Activated B cell treated with CpG ODN at 0.5 μM for 24 hours (primary cell): ENCODE measurements around the gene PDXP. TPM values are rescaled to one million over a fixed set of nuclear protein-coding genes. Genes with fewer than 3 reads are reported as not detected.
"Not testable (repeated sequence)": the region's sequence is repeated elsewhere in the genome, so short reads cannot be mapped to it uniquely, and the experiment has no call there.

Source experiments
- ATAC-seq: fragments of 200-7000 bp; cut with Tn5 transposase; one replicate; pipeline ENCODE4 v1.10.0; 2021; ENCODE audit warnings: low read depth, mild to moderate bottlenecking, moderate library complexity
- CTCF ChIA-PET: fragments of 350-600 bp; sonication (Branson Sonifier 250); formaldehyde crosslinking; loops from one replicate; lab custom pipeline; 2021; ENCODE audit warnings: antibody characterized with exemption; lab: Charles Lee
- POLR2A ChIA-PET: fragments of 350-600 bp; sonication (Branson Sonifier 250); formaldehyde crosslinking; loops from one replicate; lab custom pipeline; 2021; ENCODE audit warnings: antibody characterized with exemption; lab: Charles Lee
- DNase-seq: peaks from one replicate; pipeline ENCODE4 v3.0.0; 2022
- H3K27ac Mint-ChIP-seq: one replicate; pipeline ENCODE4 v1.8.0; 2020; ENCODE audit warnings: mixed read lengths
- H3K27me3 Mint-ChIP-seq: one replicate; pipeline ENCODE4 v1.8.0; 2021; ENCODE audit warnings: mixed read lengths
- H3K36me3 Mint-ChIP-seq: one replicate; pipeline ENCODE4 v1.8.0; 2021; ENCODE audit warnings: low read depth, mixed read lengths
- H3K4me1 Mint-ChIP-seq: one replicate; pipeline ENCODE4 v1.8.0; 2021; ENCODE audit warnings: mixed read lengths
- H3K4me3 Mint-ChIP-seq: one replicate; pipeline ENCODE4 v1.8.0; 2020; ENCODE audit warnings: mild to moderate bottlenecking, mixed read lengths
- H3K9me3 Mint-ChIP-seq: one replicate; pipeline ENCODE4 v1.8.0; 2020; ENCODE audit warnings: mixed read lengths
- CTCF ChIP-seq: fragments of 200-600 bp; IDR thresholded peaks from one replicate; pipeline ENCODE4 v1.8.0; 2022; ENCODE audit warnings: antibody characterized with exemption, mild to moderate bottlenecking
- intact Hi-C: fragments of 100-400 bp; cut with micrococcal nuclease; formaldehyde crosslinking; loops from one replicate; pipeline ENCODE4 v1.15.1; 2024
- total RNA-seq: library from RNA; stranded (reverse); gene quantifications from 2 replicates; pipeline ENCODE4 v1.2.3, GENCODE V29; 2022

Gene PDXP
- total RNA-seq, 1 donor from 2014 or later = 22.6 TPM

GRCh38 chr22:37647928-37648327, 10.6 kb upstream of the PDXP start:
- Mint-ChIP-seq H3K27me3 (no peaks in the 10 kb centered on the region), H3K4me3 (no peak overlapping the region), H3K4me1 (peaks cover 9% of the 10 kb centered on the region), H3K9me3 (no peaks in the 10 kb centered on the region), H3K27ac (no peak overlapping the region), H3K36me3 (peaks cover 77% of the 10 kb centered on the region)
- no peak for TF ChIP-seq CTCF
- no peak for DNase-seq
- intact Hi-C loops = no loop called here
- ATAC-seq = no peak
- ChIA-PET POLR2A (interaction anchor here (1.8 kb wide), 1 partner anchor 10 kb away, joined by 7 read pairs; the partner anchor contains the start of gene PDXP), CTCF (no interaction called here)

GRCh38 chr22:37650463-37651136, 7.9 kb upstream of the PDXP start:
- intact Hi-C loops = no loop called here

GRCh38 chr22:37654563-37655251, 3.8 kb upstream of the PDXP start:
- CTCF ChIA-PET = no interaction called here
- TF ChIP-seq CTCF = no peak
- POLR2A ChIA-PET = interaction anchor here (0.5 to 1.1 kb wide), 6 partner anchors 11 to 102 kb away, joined by 3 to 5 read pairs (median 4); partner anchors contain the start of gene GGA1
- Mint-ChIP-seq H3K27me3 (no peaks in the 10 kb centered on the region), H3K4me1 (peaks cover 16% of the 10 kb centered on the region), H3K27ac (no peak overlapping the region), H3K4me3 (no peak overlapping the region), H3K36me3 (peaks cover 46% of the 10 kb centered on the region), H3K9me3 (no peaks in the 10 kb centered on the region)
- DNase-seq (no peak), ATAC-seq (no peak)
- intact Hi-C loops = no loop called here

More at GRCh38 chr22:37650463-37651136, 7.9 kb upstream of the PDXP start:
- Mint-ChIP-seq H3K4me3 (no peak overlapping the region), H3K36me3 (peaks cover 67% of the 10 kb centered on the region), H3K27ac (no peak overlapping the region), H3K4me1 (no peaks in the 10 kb centered on the region), H3K9me3 (no peaks in the 10 kb centered on the region), H3K27me3 (no peaks in the 10 kb centered on the region)
- POLR2A ChIA-PET = no interaction called here
- ATAC-seq (no peak), DNase-seq (no peak)
- TF ChIP-seq CTCF = no peak
- CTCF ChIA-PET = no interaction called here

- TF ChIP-seq CTCF = no peak
- Mint-ChIP-seq H3K4me3 (no peak overlapping the region), H3K36me3 (peaks cover 41% of the 10 kb centered on the region), H3K4me1 (peaks cover 21% of the 10 kb centered on the region), H3K27me3 (no peaks in the 10 kb centered on the region), H3K9me3 (no peaks in the 10 kb centered on the region), H3K27ac (no peak overlapping the region)
- ChIA-PET CTCF (interaction anchor here (4.9 kb wide), 1 partner anchor 12 kb away, joined by 58 read pairs; no protein-coding TSS in a partner anchor), POLR2A (interaction anchor here (0.7 to 1.0 kb wide), 3 partner anchors 12 to 47 kb away, joined by 3 to 5 read pairs (median 5); partner anchors contain the start of gene GGA1)
- no peak for ATAC-seq
- intact Hi-C loops = no loop called here
- no peak for DNase-seq
Observed at GRCh38 chr22:37655252-37655563, 3.3 kb upstream of the PDXP start.

- H3K27ac Mint-ChIP-seq = peak overlapping the region; percentile 41
- H3K9me3 Mint-ChIP-seq, DNase-seq, intact Hi-C loops, H3K27me3 Mint-ChIP-seq, H3K4me3 Mint-ChIP-seq, ATAC-seq: not testable (repeated sequence)
- ChIA-PET CTCF (interaction anchor here (4.9 kb wide), 1 partner anchor 14 kb away, joined by 58 read pairs; no protein-coding TSS in a partner anchor), POLR2A (interaction anchor here (0.6 to 5.7 kb wide), 9 partner anchors 8 to 413 kb away, joined by 3 to 65 read pairs (median 7); partner anchors contain the start of genes GGA1 and NOL12)
- peaks cover 31% of the 10 kb centered on the region for H3K36me3 Mint-ChIP-seq
- peaks cover 35% of the 10 kb centered on the region for H3K4me1 Mint-ChIP-seq
Observed at GRCh38 chr22:37656583-37656982, 1.9 kb upstream of the PDXP start.
